H9 (cell line): ENCODE data around the gene CD2BP2. TPM values are rescaled to one million over a fixed set of nuclear protein-coding genes. Genes with fewer than 3 reads are reported as not detected.
A peak's percentile ranks its signal among the peaks of the same experiment; 100 is the strongest.

Source experiments
- DNase-seq: peaks from one replicate; pipeline ENCODE4 v3.0.0-alpha.2; 2017
- H2AFZ ChIP-seq: one replicate; pipeline ENCODE4 v1.6.1; 2013; ENCODE audit warnings: mild to moderate bottlenecking, low read length, control low read depth, moderate library complexity
- H2AK5ac ChIP-seq: 2 replicates; pipeline ENCODE4 v1.6.1; 2013; ENCODE audit warnings: low read length, control low read depth, mixed read lengths; ENCODE audit not compliant: insufficient read length
- H2BK120ac ChIP-seq: one replicate; pipeline ENCODE4 v1.6.1; 2013; ENCODE audit warnings: low read depth, mild to moderate bottlenecking, low read length, control low read depth, inconsistent platforms; ENCODE audit not compliant: poor library complexity, severe bottlenecking
- H2BK12ac ChIP-seq: 2 replicates; pipeline ENCODE4 v1.6.1; 2013; ENCODE audit warnings: low read length, control low read depth, mixed read lengths, low read depth; ENCODE audit not compliant: insufficient read length
- H2BK15ac ChIP-seq: 2 replicates; pipeline ENCODE4 v1.6.1; 2013; ENCODE audit warnings: low read depth, low read length, control low read depth
- H2BK20ac ChIP-seq: one replicate; pipeline ENCODE4 v1.6.1; 2013; ENCODE audit warnings: low read depth, mild to moderate bottlenecking, low read length, control low read depth, inconsistent platforms; ENCODE audit not compliant: poor library complexity, severe bottlenecking
- H2BK5ac ChIP-seq: 2 replicates; pipeline ENCODE4 v1.6.1; 2013; ENCODE audit warnings: low read length, control low read depth, mixed read lengths; ENCODE audit not compliant: insufficient read length
- H3K14ac ChIP-seq: 2 replicates; pipeline ENCODE4 v1.6.1; 2013; ENCODE audit warnings: low read length, control low read depth; ENCODE audit not compliant: insufficient read depth
- H3K18ac ChIP-seq: 2 replicates; pipeline ENCODE4 v1.6.1; 2013; ENCODE audit warnings: low read depth, mild to moderate bottlenecking, mixed read lengths, low read length, control low read depth; ENCODE audit not compliant: insufficient read length
- H3K23ac ChIP-seq: 2 replicates; pipeline ENCODE4 v1.6.1; 2013; ENCODE audit warnings: low read length, control low read depth, mixed read lengths, low read depth; ENCODE audit not compliant: insufficient read length
- H3K23me2 ChIP-seq: 2 replicates; pipeline ENCODE4 v1.6.1; 2013; ENCODE audit warnings: low read depth, mild to moderate bottlenecking, mixed read lengths, low read length, control low read depth; ENCODE audit not compliant: insufficient read length, poor library complexity, severe bottlenecking
- H3K27ac ChIP-seq: 2 replicates; pipeline ENCODE4 v1.5.1; 2013; ENCODE audit warnings: low read length, control low read depth, mixed read lengths, low read depth; ENCODE audit not compliant: insufficient read length
- H3K27me3 ChIP-seq: 2 replicates; pipeline ENCODE4 v1.6.1; 2013; ENCODE audit warnings: low read length, control low read depth, inconsistent platforms; ENCODE audit not compliant: insufficient read depth
- H3K4ac ChIP-seq: 2 replicates; pipeline ENCODE4 v1.6.1; 2013; ENCODE audit warnings: low read depth, mild to moderate bottlenecking, control low read depth, inconsistent platforms, low read length, moderate library complexity
- H3K4me1 ChIP-seq: 2 replicates; pipeline ENCODE4 v1.6.1; 2013; ENCODE audit warnings: low read length, control low read depth, inconsistent platforms; ENCODE audit not compliant: insufficient read depth
- H3K4me2 ChIP-seq: 2 replicates; pipeline ENCODE4 v1.6.1; 2013; ENCODE audit warnings: low read length, control low read depth, mixed read lengths; ENCODE audit not compliant: insufficient read length, insufficient read depth
- H3K56ac ChIP-seq: 2 replicates; pipeline ENCODE4 v1.6.1; 2013; ENCODE audit warnings: low read depth, mild to moderate bottlenecking, mixed read lengths, low read length, control low read depth; ENCODE audit not compliant: insufficient read length
- H3K79me1 ChIP-seq: 2 replicates; pipeline ENCODE4 v1.6.1; 2013; ENCODE audit warnings: low read depth, mild to moderate bottlenecking, moderate library complexity, low read length, control low read depth, inconsistent platforms; ENCODE audit not compliant: insufficient read depth, poor library complexity, severe bottlenecking
- H3K79me2 ChIP-seq: 2 replicates; pipeline ENCODE4 v1.6.1; 2013; ENCODE audit warnings: low read length, control low read depth, inconsistent platforms; ENCODE audit not compliant: insufficient read depth
- H3K9ac ChIP-seq: 2 replicates; pipeline ENCODE4 v1.6.1; 2013; ENCODE audit warnings: low read length, control low read depth, mixed read lengths; ENCODE audit not compliant: insufficient read length; ENCODE audit errors: extremely low read depth
- H3K9me3 ChIP-seq: one replicate; pipeline ENCODE4 v1.6.1; 2013; ENCODE audit warnings: low read depth, low read length, inconsistent platforms; ENCODE audit not compliant: control insufficient read depth
- H3T11ph ChIP-seq: one replicate; pipeline ENCODE4 v1.6.1; 2013; ENCODE audit warnings: mild to moderate bottlenecking, low read length, control low read depth, inconsistent platforms
- H4K20me1 ChIP-seq: one replicate; pipeline ENCODE4 v1.6.1; 2013; ENCODE audit not compliant: control insufficient read depth, insufficient read length, insufficient read depth
- H4K5ac ChIP-seq: 2 replicates; pipeline ENCODE4 v1.6.1; 2013; ENCODE audit warnings: low read depth, mild to moderate bottlenecking, mixed read lengths, low read length, control low read depth; ENCODE audit not compliant: insufficient read length
- H4K8ac ChIP-seq: replicated peaks from 2 replicates; pipeline ENCODE4 v1.6.1; 2013; ENCODE audit warnings: low read length, control low read depth, mixed read lengths, low read depth; ENCODE audit not compliant: insufficient read length
- H4K91ac ChIP-seq: 2 replicates; pipeline ENCODE4 v1.6.1; 2013; ENCODE audit warnings: low read depth, mild to moderate bottlenecking, moderate library complexity, mixed read lengths, low read length, control low read depth; ENCODE audit not compliant: insufficient read length
- H3K27ac Mint-ChIP-seq, 3 experiments: 2 replicates in 2 of 3; 3 replicates in 1 of 3; pipeline ENCODE4 v1.8.0; 2020 to 2021; ENCODE audit warnings: mixed read lengths in 3 of 3, mild to moderate bottlenecking in 1 of 3, moderate library complexity in 1 of 3
- H3K27me3 Mint-ChIP-seq: 2 replicates; pipeline ENCODE4 v1.8.0; 2021; ENCODE audit warnings: low read depth, mild to moderate bottlenecking, moderate library complexity, mixed read lengths
- H3K36me3 Mint-ChIP-seq, 3 experiments: 2 replicates in 2 of 3; 3 replicates in 1 of 3; pipeline ENCODE4 v1.8.0; 2020 to 2021; ENCODE audit warnings: low read depth in 3 of 3, mixed read lengths in 3 of 3; ENCODE audit not compliant: insufficient read depth in 1 of 3
- H3K4me1 Mint-ChIP-seq, 2 experiments: 2 replicates each; pipeline ENCODE4 v1.8.0; 2020; ENCODE audit warnings: mixed read lengths in 2 of 2
- H3K4me3 Mint-ChIP-seq, 2 experiments: 2 replicates in 1 of 2; 3 replicates in 1 of 2; pipeline ENCODE4 v1.8.0; 2020 to 2021; ENCODE audit warnings: mild to moderate bottlenecking in 2 of 2, mixed read lengths in 2 of 2, moderate library complexity in 1 of 2
- H3K9me3 Mint-ChIP-seq, 2 experiments: 2 replicates in 1 of 2; 3 replicates in 1 of 2; pipeline ENCODE4 v1.8.0; 2020; ENCODE audit warnings: mild to moderate bottlenecking in 2 of 2, mixed read lengths in 2 of 2, moderate library complexity in 1 of 2
- WGBS: extraction: QIAGEN DNeasy Blood & Tissue Kit; methylation state at CpG from one replicate; pipeline ENCODE4 v1.1.7; 2013; ENCODE audit warnings: missing lambda C conversion rate, low lambda C conversion rate, mixed read lengths; ENCODE audit not compliant: insufficient read length; ENCODE audit errors: extremely low coverage; 5-methylcytosine and 5-hydroxymethylcytosine counted together
- total RNA-seq: library from RNA; stranded (reverse); gene quantifications from 2 replicates; pipeline ENCODE4 v1.2.1, GENCODE V29; 2021
- TF ChIP-seq, protein P1 (sequence below): fragments of 200-600 bp; sonication (generic); conservative IDR thresholded peaks from 3 replicates; pipeline ENCODE4 v1.8.0; 2021; ENCODE audit warnings: antibody characterized with exemption, mild to moderate bottlenecking

Gene CD2BP2
- total RNA-seq, 1 experiment from 2014 or later: 90.1 TPM

DNA sequence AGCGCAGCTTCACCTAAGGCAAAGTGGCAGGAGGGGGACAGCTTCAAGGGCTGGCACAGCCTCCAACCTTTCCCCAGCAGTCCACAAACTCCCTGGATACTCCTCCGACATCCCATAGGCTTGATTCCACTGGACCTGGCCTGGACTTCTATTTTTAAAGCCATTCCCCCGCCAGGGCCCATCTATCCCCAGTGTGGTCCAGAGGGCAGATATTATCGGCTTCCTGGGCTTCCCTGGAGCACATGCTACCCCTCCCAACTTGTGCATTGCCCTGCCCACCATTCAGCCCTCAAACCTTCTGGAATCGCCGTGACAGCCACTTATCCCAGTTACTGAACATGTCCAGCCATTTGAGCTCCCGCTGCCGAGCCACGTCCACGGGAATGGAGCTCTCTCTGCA, 10.1 kb upstream of the CD2BP2 start:
- Histone ChIP-seq H2AK5ac (no peak overlapping the region), H4K8ac (no peak overlapping the region), H3K27me3 (no peaks in the 10 kb centered on the region), H3K14ac (no peak overlapping the region), H3K9me3 (no peaks in the 10 kb centered on the region), H2BK15ac (no peak overlapping the region), H3K79me1 (peaks cover 3% of the 10 kb centered on the region), H3K9ac (no peak overlapping the region), H3K4ac (no peak overlapping the region), H2BK20ac (no peak overlapping the region), H4K91ac (no peak overlapping the region), H3K79me2 (no peaks in the 10 kb centered on the region; the same call in 1 of the 2 replicates), H3K23me2 (peaks cover 10% of the 10 kb centered on the region), H2BK12ac (no peak overlapping the region), H3K56ac (no peak overlapping the region), H3K4me2 (no peak overlapping the region), H2BK5ac (no peak overlapping the region), H2AFZ (no peak overlapping the region), H3K27ac (no peak overlapping the region), H3K4me1 (peaks cover 6% of the 10 kb centered on the region), H3K18ac (no peak overlapping the region), H3T11ph (no peak overlapping the region), H4K20me1 (no peaks in the 10 kb centered on the region), H3K23ac (no peak overlapping the region), H4K5ac (no peak overlapping the region), H2BK120ac (no peak overlapping the region)
- H3K9me3 Mint-ChIP-seq: 0 out of 5 replicates have a peak, but pooled peaks cover 0 to 2% of the 10 kb centered on the region in 2 experiments
- H3K4me3 Mint-ChIP-seq: no peak overlapping the region
- H3K27me3 Mint-ChIP-seq: no peaks in the 10 kb centered on the region
- DNase-seq: no peak
- peaks cover 16 to 35% (median 31%) of the 10 kb centered on the region in 3 experiments for H3K36me3 Mint-ChIP-seq
- TF ChIP-seq, protein P1, sequence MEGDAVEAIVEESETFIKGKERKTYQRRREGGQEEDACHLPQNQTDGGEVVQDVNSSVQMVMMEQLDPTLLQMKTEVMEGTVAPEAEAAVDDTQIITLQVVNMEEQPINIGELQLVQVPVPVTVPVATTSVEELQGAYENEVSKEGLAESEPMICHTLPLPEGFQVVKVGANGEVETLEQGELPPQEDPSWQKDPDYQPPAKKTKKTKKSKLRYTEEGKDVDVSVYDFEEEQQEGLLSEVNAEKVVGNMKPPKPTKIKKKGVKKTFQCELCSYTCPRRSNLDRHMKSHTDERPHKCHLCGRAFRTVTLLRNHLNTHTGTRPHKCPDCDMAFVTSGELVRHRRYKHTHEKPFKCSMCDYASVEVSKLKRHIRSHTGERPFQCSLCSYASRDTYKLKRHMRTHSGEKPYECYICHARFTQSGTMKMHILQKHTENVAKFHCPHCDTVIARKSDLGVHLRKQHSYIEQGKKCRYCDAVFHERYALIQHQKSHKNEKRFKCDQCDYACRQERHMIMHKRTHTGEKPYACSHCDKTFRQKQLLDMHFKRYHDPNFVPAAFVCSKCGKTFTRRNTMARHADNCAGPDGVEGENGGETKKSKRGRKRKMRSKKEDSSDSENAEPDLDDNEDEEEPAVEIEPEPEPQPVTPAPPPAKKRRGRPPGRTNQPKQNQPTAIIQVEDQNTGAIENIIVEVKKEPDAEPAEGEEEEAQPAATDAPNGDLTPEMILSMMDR: no peak
- H3K4me1 Mint-ChIP-seq: peaks cover 26% of the 10 kb centered on the region in 2 experiments
- no CpG with 5 or more reads among the region's 10 CpGs for WGBS
- H3K27ac Mint-ChIP-seq: peak overlapping the region in 1 of 3 experiments; percentile 88; a peak in 2 of 7 replicates
